Parathyroid adenoma (tissue), 2 donors: ENCODE data around the gene DMD.

Source experiments
- H2AFZ ChIP-seq: fragments of 300-600 bp; sonication (generic); one replicate; pipeline ENCODE4 v1.7.0; 2017; ENCODE audit warnings: antibody characterized with exemption, mild to moderate bottlenecking
- H3K27ac ChIP-seq: fragments of 300-600 bp; sonication (generic); one replicate; pipeline ENCODE4 v1.7.0; 2017
- H3K27me3 ChIP-seq: fragments of 300-600 bp; sonication (generic); one replicate; pipeline ENCODE4 v1.7.0; 2017; ENCODE audit warnings: low read length; ENCODE audit not compliant: control insufficient read depth, insufficient read depth
- H3K36me3 ChIP-seq: fragments of 300-600 bp; sonication (generic); one replicate; pipeline ENCODE4 v1.7.0; 2017; ENCODE audit warnings: low read length; ENCODE audit not compliant: control insufficient read depth, insufficient read depth
- H3K4me1 ChIP-seq: fragments of 300-600 bp; sonication (generic); one replicate; pipeline ENCODE4 v1.7.0; 2017; ENCODE audit warnings: control low read depth
- H3K4me2 ChIP-seq: fragments of 300-600 bp; sonication (generic); one replicate; pipeline ENCODE4 v1.7.0; 2017; ENCODE audit warnings: low read length
- H3K4me3 ChIP-seq: fragments of 300-600 bp; sonication (generic); one replicate; pipeline ENCODE4 v1.7.0; 2017; ENCODE audit warnings: low read depth, low read length
- H3K79me2 ChIP-seq: fragments of 300-600 bp; sonication (generic); one replicate; pipeline ENCODE4 v1.7.0; 2017; ENCODE audit warnings: control low read depth
- H3K9ac ChIP-seq: fragments of 300-600 bp; sonication (generic); one replicate; pipeline ENCODE4 v1.7.0; 2017; ENCODE audit warnings: mild to moderate bottlenecking
- H3K9me3 ChIP-seq: fragments of 300-600 bp; sonication (generic); one replicate; pipeline ENCODE4 v1.7.0; 2017; ENCODE audit warnings: low read length; ENCODE audit not compliant: control insufficient read depth
- CTCF ChIP-seq: fragments of 300-600 bp; sonication (generic); IDR thresholded peaks from one replicate; pipeline ENCODE4 v1.7.0; 2017; ENCODE audit warnings: antibody characterized with exemption, mild to moderate bottlenecking
- donor health status: primary hyperparathyroidism.

DMD gene

DNA sequence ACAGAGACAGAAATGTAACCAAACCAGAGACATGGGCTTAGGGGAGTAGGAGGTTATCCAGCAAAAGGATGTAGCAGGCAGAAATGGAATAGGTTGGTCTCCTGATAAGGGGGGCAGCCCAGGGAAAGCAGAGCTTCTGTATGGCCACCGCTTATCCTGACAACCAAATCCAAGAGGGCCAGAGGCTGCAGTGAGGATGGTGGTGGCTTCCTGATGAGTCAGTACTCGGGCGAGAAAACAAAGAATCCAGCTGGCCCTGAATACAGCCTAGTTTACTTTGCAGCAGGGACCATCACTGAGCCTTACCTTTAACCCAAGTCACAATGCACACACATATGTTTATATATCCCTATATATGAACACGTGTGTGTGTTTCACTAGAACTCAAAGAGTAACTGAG is 2009.8 kb downstream of the DMD start:
- TF ChIP-seq CTCF = no peak
- H3K9ac ChIP-seq = no peak overlapping the region
- no peak overlapping the region for H3K27ac ChIP-seq
- no peaks in the 10 kb centered on the region for H3K79me2 ChIP-seq
- no peak overlapping the region for H3K4me3 ChIP-seq
- no peak overlapping the region for H2AFZ ChIP-seq
- no peaks in the 10 kb centered on the region for H3K4me1 ChIP-seq
- H3K9me3 ChIP-seq = no peaks in the 10 kb centered on the region
- no peaks in the 10 kb centered on the region for H3K36me3 ChIP-seq
- H3K27me3 ChIP-seq = no peaks in the 10 kb centered on the region
- H3K4me2 ChIP-seq = no peak overlapping the region

DNA sequence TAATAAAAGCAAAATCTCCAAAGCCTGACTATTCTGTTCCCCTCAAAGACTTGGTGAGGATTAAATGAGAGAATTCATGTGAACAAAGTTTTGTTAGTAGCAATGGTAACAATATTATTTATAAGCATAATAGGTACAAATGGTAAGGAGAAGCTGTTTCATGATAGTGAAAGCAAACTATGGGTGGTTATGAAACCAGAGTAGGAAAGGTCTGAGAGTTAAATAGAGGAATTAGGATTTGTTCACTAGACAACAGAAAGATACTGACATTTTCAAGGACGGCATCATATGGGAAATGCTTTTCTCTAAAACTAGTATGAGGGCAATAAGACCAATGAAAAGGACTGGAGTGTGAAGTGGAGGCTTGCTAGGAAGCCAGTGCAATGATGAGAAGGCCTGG is 2010.9 kb downstream of the DMD start:
- no peaks in the 10 kb centered on the region for H3K27me3 ChIP-seq
- no peaks in the 10 kb centered on the region for H3K4me1 ChIP-seq
- TF ChIP-seq CTCF = no peak
- no peak overlapping the region for H2AFZ ChIP-seq
- H3K27ac ChIP-seq = no peak overlapping the region
- no peak overlapping the region for H3K4me3 ChIP-seq
- no peak overlapping the region for H3K4me2 ChIP-seq
- H3K36me3 ChIP-seq = no peaks in the 10 kb centered on the region
- no peaks in the 10 kb centered on the region for H3K9me3 ChIP-seq
- H3K79me2 ChIP-seq = no peaks in the 10 kb centered on the region
- no peak overlapping the region for H3K9ac ChIP-seq

- Histone ChIP-seq H3K9me3 (no peaks in the 10 kb centered on the region), H2AFZ (no peak overlapping the region), H3K79me2 (no peaks in the 10 kb centered on the region), H3K27me3 (no peaks in the 10 kb centered on the region), H3K4me2 (no peak overlapping the region), H3K36me3 (no peaks in the 10 kb centered on the region), H3K9ac (no peak overlapping the region), H3K27ac (no peak overlapping the region), H3K4me3 (no peak overlapping the region), H3K4me1 (no peaks in the 10 kb centered on the region)
- TF ChIP-seq CTCF = no peak
Observed at GRCh38 chrX:31199840-31200114, 2011.6 kb downstream of the DMD start.

DNA sequence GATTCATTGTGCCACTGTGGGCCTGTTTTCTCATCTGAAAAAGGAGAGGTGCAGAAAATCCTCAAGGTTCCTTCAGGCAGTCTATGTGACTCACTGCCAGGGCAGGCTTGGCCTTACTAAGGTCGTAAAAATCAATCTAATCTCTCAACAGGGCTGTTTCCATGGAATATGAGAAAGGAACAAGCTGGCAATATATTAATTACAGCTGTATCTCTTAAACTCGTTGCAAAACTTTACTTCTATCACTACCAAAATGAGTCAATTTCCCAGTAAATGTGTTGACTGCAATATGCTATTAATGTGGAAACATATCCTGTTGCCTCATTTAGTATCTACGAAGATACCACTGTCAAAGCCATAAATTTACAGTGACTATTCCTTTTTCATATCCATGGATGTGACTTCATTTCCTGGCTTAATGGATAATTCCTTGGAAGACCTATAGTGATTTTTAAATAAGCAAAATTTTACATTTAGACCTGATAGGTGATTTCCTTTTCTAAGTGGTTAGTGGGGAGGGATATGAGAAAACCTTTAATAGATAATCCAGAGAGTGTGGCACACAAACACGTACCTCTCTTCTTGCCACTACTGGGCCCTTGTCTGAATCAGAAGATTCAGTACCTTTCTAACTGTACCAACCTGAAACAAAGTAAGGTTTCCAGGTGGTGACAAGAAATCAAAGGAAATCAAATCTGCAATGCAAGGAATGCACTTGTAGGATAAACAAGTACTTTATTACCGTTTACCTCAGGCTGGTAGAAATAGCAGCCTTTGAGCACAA is 2012.1 kb downstream of the DMD start:
- H3K9me3 ChIP-seq = no peaks in the 10 kb centered on the region
- H3K4me3 ChIP-seq = no peak overlapping the region
- H3K4me2 ChIP-seq = no peak overlapping the region
- no peak for TF ChIP-seq CTCF
- no peak overlapping the region for H3K27ac ChIP-seq
- no peaks in the 10 kb centered on the region for H3K79me2 ChIP-seq
- H3K4me1 ChIP-seq = no peaks in the 10 kb centered on the region
- no peaks in the 10 kb centered on the region for H3K27me3 ChIP-seq
- no peak overlapping the region for H2AFZ ChIP-seq
- H3K36me3 ChIP-seq = no peaks in the 10 kb centered on the region
- no peak overlapping the region for H3K9ac ChIP-seq
